K562 (cell line): ENCODE results near the gene OSCP1. TPM values are rescaled to one million over a fixed set of nuclear protein-coding genes. Genes with fewer than 3 reads are reported as not detected.

Experiments used
- ARID3A ChIP-seq: IDR thresholded peaks from 2 replicates; pipeline ENCODE4 v1.6.1; 2012; ENCODE audit warnings: low read depth, low read length, improper control_type of control experiment, borderline replicate concordance
- ARID4B ChIP-seq: sonication (generic); formaldehyde crosslinking; IDR thresholded peaks from 2 replicates; pipeline ENCODE4 v1.8.0; 2022; ENCODE audit warnings: mild to moderate bottlenecking, missing genetic modification reagents
- C11orf30 ChIP-seq: fragments of 450-650 bp; IDR thresholded peaks from 2 replicates; pipeline ENCODE4 v1.6.1; 2016; ENCODE audit warnings: low read depth, mild to moderate bottlenecking
- CBX5 ChIP-seq: IDR thresholded peaks from 2 replicates; pipeline ENCODE4 v1.6.1; 2014; ENCODE audit warnings: low read depth, borderline replicate concordance
- CREBBP ChIP-seq: IDR thresholded peaks from one replicate; pipeline ENCODE4 v1.6.1; 2012; ENCODE audit warnings: low read depth, mild to moderate bottlenecking, control low read depth, inconsistent platforms, low read length
- HMG20A ChIP-seq: fragments of 450-650 bp; formaldehyde crosslinking; conservative IDR thresholded peaks from 2 replicates; pipeline ENCODE4 v1.4.0; 2020; ENCODE audit warnings: mild to moderate bottlenecking, mixed read lengths
- KDM1A ChIP-seq, 2 experiments: fragments of 450-650 bp; IDR thresholded peaks; 2 replicates each; pipeline ENCODE4 v1.6.1; 2016; ENCODE audit warnings: mild to moderate bottlenecking in 2 of 2
- NFIX ChIP-seq: fragments of 250-450 bp; sonication (Bioruptor Pico); IDR thresholded peaks from 2 replicates; pipeline ENCODE4 v1.4.0; 2020; ENCODE audit warnings: low read depth, mild to moderate bottlenecking, moderate library complexity
- NRF1 ChIP-seq, 2 experiments: fragments of 450-650 bp; IDR thresholded peaks in 1 of 2; conservative IDR thresholded peaks in 1 of 2; 2 replicates each; pipeline ENCODE4 v1.6.1; 2014; ENCODE audit warnings: mild to moderate bottlenecking in 2 of 2
- SMAD4 ChIP-seq: fragments of 250-450 bp; sonication (Bioruptor Pico); conservative IDR thresholded peaks from 2 replicates; pipeline ENCODE4 v1.8.0; 2021; ENCODE audit warnings: inconsistent platforms, mild to moderate bottlenecking, moderate library complexity
- SREBF1 ChIP-seq: fragments of 150-350 bp; IDR thresholded peaks from 2 replicates; pipeline ENCODE4 v1.6.1; 2014; ENCODE audit warnings: antibody characterized with exemption, low read depth, low read length, borderline replicate concordance
- STAT6 ChIP-seq: sonication (generic); formaldehyde crosslinking; IDR thresholded peaks from 2 replicates; pipeline ENCODE4 v1.8.1; 2023; ENCODE audit warnings: mild to moderate bottlenecking, missing genetic modification reagents
- TRIM25 ChIP-seq: fragments of 450-650 bp; IDR thresholded peaks from 2 replicates; pipeline ENCODE4 v1.7.0; 2016; ENCODE audit warnings: borderline replicate concordance
- ZNF124 ChIP-seq: sonication (generic); formaldehyde crosslinking; IDR thresholded peaks from 2 replicates; pipeline ENCODE4 v1.8.1; 2022; ENCODE audit warnings: missing genetic modification reagents
- ZNF311 ChIP-seq: fragments of 250-450 bp; sonication (Bioruptor Pico); IDR thresholded peaks from 2 replicates; pipeline ENCODE4 v1.4.0; 2020; ENCODE audit warnings: mild to moderate bottlenecking, moderate library complexity
- ZNF384 ChIP-seq: IDR thresholded peaks from 2 replicates; pipeline ENCODE4 v1.6.1; 2012; ENCODE audit warnings: low read depth, low read length, improper control_type of control experiment
- polyA plus RNA-seq, 8 experiments: library from polyadenylated mRNA; depleted of rRNA in 4 of 8; stranded (reverse) in 5 of 8; unstranded in 3 of 8; fragments of >200 nt; fragmentation: Nextera tagmentation in 2 of 8; fragmentation: Illumina TruSeq in 1 of 8; extraction: Ambion mirVana in 2 of 8; extraction: Trizol in 1 of 8; gene quantifications; 2 replicates each; pipeline versions ENCODE4 v1.2.1 to v1.2.3, GENCODE V29; 2011 to 2014; ENCODE audit warnings: inconsistent platforms in 1 of 8, missing spikeins in 1 of 8
- total RNA-seq, 7 experiments: library from RNA; depleted of rRNA in 6 of 7; stranded (reverse); fragments of >200 nt in 6 of 7; fragmentation: Illumina TruSeq in 2 of 7; extraction: Trizol in 2 of 7; gene quantifications; 2 replicates each; pipeline versions ENCODE4 v1.2.1 to v1.2.3, GENCODE V29; 2011 to 2021; ENCODE audit warnings: low replicate concordance in 1 of 7

The OSCP1 gene
- total and polyA plus RNA-seq, 9 of the 15 experiments (the other 6 are each of a cell fraction or from before 2014, with no cell fraction given), result 0.15 to 0.40 (median 0.33) TPM; not detected in 5

- TF ChIP-seq ARID4B (CRISPR knock-in tag), result peak; percentile 76
- TF ChIP-seq NFIX (CRISPR knock-in tag), result no peak
- no peak for TF ChIP-seq HMG20A (CRISPR knock-in tag)
- peak; percentile 97 for TF ChIP-seq SMAD4
- peak; percentile 94 for TF ChIP-seq C11orf30
- peak; percentile 27; the same call in 1 of the 2 replicates for TF ChIP-seq ZNF384
- peak in 1 of 2 experiments; percentile 19; a peak in 2 of 4 replicates for TF ChIP-seq NRF1 (conservative IDR thresholded peaks at IDR 0.05 in 1 of 2, IDR thresholded peaks at IDR 0.05 in 1 of 2)
- no peak for TF ChIP-seq CREBBP
- no peak for TF ChIP-seq ZNF124 (CRISPR knock-in tag)
- TF ChIP-seq CBX5, result no peak
- peak; percentile 53 to 80 for TF ChIP-seq KDM1A (IDR thresholded peaks at IDR 0.05)
- TF ChIP-seq STAT6 (CRISPR knock-in tag), result 0 out of 2 replicates have a peak, but pooled peaks have one; percentile 77
- TF ChIP-seq SREBF1, result peak; percentile 21; the same call in 1 of the 2 replicates
- TF ChIP-seq ARID3A, result no peak; the same call in 1 of the 2 replicates
- no peak for TF ChIP-seq TRIM25
- TF ChIP-seq ZNF311 (CRISPR knock-in tag), result peak; percentile 76; the same call in 1 of the 2 replicates
These were observed 63.7 kb downstream of the OSCP1 start (continued) for GRCh38 chr1:36386265-36387140.
